Right hindlimb (tissue), 1 donor: Measurements from ENCODE around the gene CRYBG3.
"Not testable (repeated sequence)": the region's sequence is repeated elsewhere in the genome, so short reads cannot be mapped to it uniquely, and the experiment has no call there.

ENCODE experiments used
- DNase-seq: peaks from one replicate; pipeline ENCODE4 v3.0.0-alpha.2; 2018

CRYBG3 gene

DNA sequence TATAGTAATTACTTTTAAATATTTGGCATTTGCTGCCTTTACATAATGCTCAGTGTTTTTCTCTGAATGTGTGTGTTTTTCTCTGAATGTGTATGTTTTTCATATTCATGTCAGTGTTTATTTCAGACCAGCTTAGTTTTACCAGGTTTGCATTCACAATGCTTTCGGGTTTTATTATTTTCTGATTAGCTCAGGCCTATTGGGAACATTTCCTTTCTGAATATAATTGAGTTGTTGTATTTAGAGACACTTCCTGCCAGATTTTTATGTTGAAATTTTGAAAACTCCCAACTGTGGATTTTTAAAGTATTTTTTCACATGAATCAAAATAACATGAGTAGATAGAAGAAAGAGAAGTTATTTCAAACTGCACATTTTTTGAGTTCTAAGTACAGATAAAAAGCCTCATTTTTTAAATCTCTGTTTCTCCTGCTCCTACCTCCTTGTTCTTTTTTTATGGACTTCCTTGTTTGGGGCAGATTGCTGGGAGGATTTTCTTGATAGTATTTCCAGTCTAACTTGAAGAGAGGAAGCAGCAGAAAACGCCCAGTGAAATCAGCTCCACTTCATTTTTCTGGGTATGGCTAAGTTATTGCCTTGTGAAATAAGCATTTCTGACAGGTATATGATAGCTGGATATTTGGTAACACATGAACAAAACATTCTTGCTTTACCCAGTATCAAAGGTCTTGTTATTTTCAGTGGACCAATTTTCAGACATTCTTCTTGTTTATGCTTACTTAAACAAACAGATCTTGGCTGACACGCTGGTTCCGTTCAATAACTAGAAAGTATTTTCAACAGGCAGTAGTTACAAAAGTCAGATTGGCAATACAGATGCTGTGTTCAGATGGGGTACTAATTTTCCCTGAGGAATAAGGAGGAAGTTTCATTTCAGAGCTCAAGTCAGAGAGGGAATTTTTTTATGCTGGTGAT lies 79.8 kb downstream of the CRYBG3 start:
- DNase-seq = no peak

DNA sequence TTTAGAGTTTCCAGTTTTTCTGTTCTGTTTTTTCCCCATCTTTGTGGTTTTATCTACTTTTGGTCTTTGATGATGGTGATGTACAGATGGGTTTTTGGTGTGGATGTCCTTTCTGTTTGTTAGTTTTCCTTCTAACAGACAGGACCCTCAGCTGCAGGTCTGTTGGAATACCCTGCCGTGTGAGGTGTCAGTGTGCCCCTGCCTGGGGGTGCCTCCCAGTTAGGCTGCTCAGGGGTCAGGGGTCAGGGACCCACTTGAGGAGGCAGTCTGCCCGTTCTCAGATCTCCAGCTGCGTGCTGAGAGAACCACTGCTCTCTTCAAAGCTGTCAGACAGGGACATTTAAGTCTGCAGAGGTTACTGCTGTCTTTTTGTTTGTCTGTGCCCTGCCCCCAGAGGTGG lies 88.0 kb downstream of the CRYBG3 start:
- DNase-seq = not testable (repeated sequence)

DNA sequence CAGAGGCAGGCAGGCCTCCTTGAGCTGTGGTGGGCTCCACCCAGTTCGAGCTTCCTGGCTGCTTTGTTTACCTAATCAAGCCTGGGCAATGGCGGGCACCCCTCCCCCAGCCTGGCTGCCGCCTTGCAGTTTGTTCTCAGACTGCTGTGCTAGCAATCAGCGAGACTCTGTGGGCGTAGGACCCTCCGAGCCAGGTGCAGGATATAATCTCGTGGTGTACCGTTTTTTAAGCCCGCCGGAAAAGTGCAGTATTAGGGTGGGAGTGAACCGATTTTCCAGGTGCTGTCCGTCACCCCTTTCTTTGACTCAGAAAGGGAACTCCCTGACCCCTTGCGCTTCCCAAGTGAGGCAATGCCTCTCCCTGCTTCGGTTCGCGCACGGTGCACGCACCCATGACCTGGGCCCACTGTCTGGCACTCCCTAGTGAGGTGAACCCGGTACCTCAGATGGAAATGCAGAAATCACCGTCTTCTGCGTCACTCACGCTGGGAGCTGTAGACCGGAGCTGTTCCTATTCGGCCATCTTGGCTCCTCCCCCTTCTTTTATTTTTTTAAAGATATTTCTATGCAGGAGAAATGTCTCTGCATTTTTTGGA lies 88.5 kb downstream of the CRYBG3 start:
- DNase-seq = not testable (repeated sequence)

DNA sequence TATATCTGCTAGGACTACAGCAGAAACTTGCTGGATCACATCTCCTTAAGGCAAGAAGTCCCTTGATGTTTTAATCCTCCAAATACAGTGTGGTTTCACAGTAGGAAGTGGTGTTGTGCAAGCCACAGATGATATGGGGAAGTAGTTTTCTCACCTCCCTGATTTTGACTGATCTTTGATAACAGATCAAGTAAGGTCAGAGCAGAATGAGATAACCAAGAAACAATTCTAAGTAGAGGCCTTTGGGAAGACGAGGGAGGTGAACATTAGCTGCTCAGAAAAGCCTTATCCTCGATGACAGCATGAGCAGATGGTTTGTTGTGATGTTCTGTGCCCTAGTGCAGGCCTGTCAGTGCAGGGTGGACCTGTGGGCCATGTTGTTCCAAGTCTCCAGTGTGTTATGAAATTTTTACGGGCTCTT lies 89.1 kb downstream of the CRYBG3 start:
- DNase-seq = no peak

DNA sequence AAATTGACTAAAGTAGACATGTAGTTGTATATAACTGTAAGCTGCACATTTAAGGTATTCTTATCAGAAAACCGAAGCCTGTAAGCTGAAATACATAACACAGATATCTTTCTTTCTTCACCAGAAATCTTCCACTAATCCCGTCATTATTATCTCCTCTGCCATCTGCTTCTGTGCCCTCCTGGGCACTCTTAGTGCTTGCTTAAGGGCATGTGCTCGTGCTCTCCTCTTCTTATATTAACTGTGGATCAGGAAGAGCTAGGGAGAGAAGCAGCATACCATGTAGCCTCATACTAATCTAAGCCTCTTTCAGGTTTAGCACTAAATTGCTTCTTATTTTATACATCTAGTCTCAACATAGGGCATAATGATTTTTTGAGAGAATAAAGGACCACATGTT lies 89.6 kb downstream of the CRYBG3 start:
- no peak for DNase-seq

DNA sequence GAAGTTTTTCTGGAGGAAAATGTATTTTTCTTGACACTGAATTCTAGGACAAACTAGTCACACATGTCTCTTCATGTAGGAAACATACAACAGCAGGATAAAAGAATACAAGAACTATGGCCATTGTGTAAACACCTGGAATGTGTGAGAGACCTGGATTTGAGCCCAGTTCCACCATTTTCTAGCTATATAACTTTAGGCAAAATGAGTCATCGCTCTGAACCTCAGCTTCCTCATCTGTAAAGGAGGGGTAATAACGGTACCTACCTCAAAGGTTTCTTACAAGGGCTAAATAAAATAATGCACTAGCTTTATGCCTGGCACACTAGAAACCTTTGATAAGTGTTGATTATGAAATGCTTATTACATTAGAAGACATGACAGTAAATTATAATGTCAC lies 92.6 kb downstream of the CRYBG3 start:
- DNase-seq = no peak

DNA sequence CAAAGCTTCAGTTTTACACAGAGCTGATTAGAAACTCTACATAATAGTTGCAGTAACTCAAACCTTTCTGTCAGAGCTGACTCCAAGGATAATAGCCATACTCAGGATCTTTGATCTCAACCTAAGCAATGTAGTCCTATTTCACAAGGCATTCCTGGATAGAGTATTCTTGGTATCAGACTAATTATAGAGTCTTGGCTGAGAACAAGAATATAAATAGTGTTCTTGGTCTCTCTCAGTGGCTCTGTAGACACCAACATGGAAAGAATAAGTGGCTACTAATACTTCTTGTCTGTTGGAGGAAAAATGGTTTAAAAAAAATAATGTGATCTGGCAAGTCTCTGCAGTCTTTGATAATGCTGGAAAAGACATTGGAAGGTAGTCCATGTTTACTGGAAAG lies 94.8 kb downstream of the CRYBG3 start:
- DNase-seq = no peak

DNA sequence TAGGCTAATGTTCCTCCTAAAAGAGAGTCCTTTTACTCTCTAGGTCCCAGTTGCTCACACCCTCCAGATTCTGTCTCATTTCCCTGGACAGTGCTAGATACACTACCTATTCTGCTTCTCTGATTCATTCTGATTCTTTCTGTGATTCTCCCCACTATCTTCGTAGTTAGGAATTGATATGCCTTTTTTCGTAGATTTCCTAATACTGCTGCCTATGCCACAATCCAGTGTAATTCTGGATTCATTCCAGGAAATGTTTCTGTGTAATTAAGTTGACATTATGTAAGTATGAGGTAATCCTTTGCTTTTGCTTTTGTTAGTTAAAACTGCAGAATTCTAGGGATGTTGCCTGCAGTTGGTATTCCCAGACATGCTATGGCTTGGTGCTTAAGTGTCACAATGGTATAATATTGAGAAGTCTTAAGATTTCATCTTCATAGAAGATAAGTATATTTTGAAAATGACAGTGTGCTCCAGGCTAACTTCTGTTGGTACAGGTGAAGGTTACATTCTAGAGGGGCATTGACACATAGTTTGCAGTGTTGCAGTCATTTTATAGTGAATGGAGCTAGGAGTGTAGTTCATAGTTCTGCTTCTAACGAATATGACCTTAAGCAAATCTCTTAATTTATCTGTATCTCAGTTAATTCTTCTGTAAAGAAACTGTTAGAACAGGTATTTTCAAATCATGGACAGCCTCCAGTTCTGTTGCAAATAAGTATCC lies 96.2 kb downstream of the CRYBG3 start:
- no peak for DNase-seq

DNA sequence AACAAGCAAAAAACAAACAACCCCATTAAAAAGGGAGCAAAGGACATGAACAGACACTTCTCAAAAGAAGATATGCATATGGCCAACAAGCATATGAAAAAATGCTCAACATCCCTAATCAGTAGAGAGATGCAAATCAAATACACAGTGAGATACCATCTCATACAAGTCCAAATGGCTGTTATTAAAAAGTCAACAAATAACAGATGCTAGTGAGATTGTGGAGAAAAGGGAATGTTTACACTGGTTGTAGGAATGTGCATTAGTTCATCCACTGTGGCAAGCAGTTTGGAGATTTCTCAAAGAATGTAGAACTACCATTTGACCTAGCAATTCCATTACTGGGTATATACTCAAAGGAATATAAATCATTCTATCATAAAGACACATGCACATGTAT lies 105.9 kb downstream of the CRYBG3 start:
- DNase-seq = no peak

DNA sequence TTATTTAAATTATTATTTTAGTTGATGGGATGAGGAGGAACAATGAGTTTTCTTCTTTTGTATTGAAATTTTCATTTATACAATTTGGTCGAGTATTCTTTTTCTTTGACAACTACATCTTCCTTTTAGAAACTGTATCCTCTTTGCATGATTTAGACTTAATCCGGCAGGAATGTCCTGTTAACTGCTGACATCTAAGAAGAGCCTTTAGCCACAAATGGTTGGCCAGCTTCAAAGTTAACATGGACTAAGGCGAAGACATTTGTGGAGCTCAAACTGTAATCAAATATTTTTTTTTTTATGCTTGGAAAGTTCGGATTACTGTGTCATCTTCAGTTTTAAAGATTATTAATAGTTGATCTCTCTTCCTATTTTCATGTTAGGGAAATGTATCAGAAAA lies 107.2 kb downstream of the CRYBG3 start:
- no peak for DNase-seq

DNA sequence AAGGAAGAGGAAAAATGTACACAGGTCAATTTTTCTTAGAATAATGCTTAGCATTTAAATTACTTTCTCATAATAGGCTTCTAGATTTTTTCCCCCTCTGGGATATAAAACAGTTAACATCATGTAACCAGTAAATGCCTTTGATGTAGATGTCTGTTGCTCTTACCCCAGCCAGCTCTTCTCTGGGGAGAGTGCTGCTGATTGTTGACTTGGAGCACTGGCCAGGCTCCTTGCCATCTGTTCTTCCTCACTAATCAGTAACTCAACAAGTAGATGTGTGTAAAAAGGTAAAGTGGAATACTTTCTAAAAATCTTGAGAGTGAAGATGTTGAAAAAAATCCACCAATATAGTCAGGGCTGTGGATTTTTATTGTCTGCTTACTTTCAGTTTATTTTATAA lies 108.2 kb downstream of the CRYBG3 start:
- DNase-seq = no peak

DNA sequence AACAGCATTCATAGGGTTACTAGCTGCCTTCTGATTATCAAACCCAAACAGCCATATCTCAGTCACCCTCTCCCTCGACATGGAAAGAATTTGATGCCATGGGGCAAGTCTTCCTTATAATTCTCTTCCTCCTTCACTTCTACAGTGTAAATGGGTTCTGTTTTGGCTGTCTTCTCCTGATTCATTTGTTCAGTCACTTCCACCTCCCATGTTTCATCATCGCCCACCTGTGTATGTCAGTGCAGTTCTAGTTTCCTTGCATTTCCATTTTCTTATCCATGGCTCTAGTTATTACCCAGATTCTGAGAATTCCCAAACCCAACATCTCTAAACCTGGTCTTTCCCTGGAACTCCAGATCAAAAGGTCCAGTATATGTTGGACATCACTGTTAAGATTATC lies 109.4 kb downstream of the CRYBG3 start:
- no peak for DNase-seq

DNA sequence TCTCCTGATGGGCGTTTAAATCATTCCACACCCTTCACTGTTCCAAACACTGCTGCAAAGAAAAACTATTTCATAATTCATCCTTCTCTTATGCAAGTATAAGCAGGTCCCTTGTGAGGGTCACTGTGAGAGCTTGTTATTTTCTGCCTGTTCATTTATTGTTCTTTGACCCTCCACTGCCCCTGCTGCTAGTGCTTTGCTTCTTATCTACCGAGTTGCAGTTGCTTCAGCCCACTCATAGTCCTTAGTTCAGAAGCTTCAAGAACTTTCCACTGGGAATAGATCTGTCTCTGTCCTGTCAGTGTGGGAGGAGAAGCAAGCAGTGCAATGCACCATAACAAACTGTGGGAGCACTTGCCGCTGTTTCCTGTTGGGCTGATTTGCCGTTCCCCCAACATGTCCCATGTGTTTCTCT lies 110.6 kb downstream of the CRYBG3 start:
- DNase-seq = no peak

DNA sequence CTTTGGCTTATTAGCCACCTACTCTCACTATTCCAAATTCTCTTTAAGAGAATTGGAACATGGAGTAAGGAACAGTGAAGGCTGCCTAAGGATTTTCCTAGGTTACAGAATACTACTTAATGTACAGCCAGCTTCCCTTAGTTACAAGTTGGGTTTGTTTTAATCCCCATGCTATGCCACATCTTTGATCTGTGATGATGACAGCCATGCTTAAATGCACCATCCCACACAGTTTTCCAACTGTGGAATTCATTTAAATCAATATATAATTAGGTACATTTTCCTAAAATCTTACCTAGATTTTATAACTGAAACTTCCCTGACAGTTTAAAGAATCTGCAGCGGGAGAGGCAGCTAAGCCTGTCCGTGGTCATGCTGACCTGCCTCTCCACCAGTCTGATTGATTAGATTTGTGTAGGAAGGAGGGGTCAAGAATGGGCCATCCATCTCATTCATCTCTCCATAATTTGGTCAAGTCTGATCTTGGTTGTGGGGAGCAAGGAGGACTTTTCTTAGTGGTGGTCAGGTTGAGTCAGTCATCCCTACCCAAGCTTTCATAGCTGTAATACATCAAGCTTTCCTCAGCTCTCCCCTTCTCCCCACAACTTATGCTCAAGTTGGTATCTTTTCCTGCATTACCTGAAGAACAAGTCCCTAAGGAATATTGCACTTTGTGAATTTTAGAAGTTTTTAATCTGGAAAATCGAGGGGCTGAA lies 113.3 kb downstream of the CRYBG3 start:
- no peak for DNase-seq

DNA sequence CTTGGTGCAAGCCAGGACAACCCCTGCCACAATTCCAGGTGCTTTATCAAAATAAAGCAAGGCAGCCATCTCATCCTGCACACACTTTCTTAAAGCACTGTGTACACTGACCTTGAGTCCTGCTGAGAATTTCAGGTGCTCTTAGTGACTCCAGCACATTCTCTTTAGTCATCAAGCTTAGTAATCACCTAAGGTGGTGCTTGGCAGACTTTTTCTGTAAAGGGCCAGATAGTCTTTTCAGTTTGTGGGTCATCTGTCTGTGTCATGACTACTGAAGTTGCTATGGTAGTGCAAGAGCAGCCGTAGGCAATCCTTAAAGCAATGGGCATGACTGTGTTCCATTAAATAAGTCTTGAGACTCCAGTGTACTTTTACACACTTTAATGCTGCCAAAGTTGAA lies 114.0 kb downstream of the CRYBG3 start:
- DNase-seq = no peak

DNA sequence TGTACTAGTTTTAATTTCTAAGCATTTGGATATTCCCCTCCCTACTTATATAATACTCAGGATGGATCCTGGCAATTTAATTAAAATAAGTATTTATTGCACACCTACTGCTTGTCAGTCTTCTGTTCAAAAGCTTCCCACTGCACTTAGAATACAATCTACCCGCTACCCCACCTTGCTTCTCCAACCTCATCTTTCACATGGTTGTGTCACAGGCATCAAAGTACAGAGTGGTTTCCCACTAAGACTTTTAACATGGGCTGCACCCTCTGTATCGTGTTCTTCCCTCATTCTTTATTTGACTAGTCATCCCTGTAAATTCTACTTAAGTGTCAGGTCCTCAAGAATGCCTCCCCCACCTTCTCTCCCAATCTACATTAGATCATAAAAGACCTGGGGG lies 115.4 kb downstream of the CRYBG3 start:
- no peak for DNase-seq

DNA sequence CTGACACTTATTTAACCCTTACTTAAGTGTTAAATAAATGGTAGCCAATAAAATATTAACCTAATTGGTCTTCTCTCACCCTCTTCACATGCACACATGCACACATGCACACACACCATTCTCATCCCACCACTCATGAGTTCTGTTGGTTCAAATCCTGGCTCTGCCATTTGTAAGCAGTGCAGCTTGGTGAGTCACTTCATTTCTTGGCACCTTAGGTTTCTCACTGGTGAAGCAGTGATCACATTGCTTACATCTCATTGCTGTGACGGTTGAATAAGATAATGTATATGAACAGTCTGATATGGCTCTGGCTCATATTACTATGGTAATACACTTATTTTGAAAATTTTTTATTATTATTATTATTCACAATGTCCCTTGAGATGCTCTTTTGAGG lies 116.6 kb downstream of the CRYBG3 start:
- DNase-seq = no peak

DNA sequence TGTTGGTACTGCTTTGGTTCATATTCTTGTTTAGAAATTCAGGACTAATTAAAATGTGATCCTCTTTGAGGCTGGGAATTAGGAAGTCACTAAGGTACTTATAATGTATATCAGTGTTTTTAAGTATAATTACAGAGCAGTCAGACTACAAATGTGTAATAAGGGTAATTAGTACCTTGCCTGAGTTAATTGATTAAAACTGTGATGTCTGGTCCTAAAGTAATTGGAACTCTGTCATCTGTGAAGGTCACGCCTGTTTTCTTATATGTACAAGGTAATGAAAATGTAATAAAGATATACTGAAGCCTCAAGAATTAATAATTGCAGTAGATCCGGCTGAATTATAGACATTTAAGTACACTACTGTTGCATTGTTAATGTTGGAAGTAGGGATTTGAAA lies 117.6 kb downstream of the CRYBG3 start:
- no peak for DNase-seq

DNA sequence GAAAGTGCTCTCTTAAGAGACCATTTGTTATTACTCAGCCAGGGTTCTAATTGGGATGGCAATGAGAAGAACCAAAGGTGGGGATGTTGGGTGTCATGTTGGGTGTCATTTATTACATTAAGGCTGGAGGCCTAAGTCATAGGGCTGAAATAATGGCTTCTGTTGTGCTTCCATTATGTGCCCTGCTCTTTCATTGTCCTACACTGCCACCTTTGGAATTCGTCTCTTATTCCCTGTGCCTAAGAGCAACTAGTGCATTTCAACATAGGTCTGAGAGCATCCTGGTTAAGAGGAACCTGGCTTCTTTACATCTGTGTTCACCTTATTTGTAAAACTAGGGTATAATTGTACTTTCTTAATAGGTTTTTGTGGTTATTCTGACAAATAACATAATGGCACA lies 118.2 kb downstream of the CRYBG3 start:
- no peak for DNase-seq

DNA sequence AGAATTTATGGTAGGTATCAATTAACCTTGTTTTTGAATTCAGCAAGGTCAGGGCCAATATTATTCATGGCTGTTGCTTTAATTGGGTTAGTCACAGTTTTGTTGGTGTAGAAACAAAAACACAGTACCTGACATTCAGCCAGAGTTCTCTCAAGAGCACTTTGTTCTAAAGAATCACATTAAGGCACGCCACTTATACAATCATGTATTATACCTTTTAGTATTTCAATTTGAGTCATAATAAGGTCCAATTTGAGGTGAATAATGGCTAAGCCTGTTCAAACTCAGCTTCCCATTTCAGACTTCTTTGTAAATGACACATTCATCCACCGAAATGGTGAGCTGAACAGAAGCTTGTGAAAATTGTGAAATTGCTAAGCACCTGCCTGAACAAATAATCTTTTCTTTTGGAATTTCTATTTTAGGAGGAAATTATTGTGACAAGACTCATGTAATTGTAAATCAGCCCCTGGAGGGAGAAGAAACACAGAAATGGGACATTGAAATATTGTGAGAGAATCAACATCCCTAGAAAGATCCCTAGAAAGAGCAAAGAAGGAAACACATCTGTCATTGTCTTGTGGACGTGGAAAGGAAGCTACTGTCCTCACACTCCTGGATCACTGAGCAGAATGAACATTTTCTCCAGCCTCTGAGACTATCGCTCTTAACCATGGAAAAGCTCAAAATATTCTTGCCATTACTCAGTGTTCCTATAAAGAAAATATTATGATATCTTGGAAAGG lies 121.2 kb downstream of the CRYBG3 start:
- DNase-seq = no peak

DNA sequence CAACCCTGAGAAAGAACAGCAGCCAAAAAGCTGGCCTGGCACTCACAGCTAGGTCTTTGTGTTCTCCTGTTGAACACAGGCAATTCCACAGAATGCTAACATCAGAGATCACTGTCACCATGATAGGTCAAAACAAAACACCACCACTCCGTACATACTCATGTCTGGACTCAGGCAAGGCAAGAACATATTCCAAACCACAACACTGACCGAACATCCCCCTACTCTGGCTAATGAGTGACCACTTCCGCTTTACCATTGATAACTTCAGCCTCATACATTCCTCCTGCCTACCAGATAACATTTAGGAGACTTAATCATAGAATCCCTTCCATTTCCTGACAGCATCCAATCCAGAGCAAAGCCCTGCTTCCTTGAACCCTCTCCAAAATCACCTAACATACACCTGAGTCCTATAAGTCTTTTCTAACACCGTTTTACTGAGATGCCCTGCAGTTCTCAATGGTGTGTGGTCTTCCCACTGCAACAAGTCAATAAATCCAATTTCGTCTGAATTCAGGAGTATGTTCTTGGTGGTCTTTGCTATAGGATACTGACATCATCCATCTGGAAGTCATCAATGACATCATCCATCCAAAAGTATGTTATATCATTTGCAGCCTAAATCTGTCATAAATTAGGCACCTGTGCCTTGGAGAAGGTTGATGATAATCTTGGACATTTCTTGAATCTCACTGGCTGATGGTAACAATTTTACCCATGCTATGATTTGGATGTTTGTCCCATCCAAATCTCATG lies 126.7 kb downstream of the CRYBG3 start:
- no peak for DNase-seq

DNA sequence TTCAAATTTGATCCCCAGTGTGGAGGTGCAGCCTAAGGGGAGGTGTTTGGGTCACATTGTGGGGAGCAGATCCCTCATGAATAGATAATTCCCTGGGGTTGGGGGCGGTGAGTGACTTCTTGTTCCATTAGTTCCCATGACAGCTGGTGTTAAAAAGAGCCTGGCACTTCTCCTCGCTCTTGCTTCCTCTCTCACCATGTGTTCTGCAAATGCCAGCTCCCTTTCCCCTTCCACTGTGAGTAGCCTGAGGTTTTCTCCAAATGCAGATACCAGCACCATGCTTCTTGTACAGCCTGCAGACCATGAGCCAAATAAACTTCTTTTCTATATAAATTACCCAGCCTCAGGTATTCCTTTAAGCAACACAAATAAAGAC lies 127.3 kb downstream of the CRYBG3 start:
- no peak for DNase-seq
